Effector memory CD4-positive, alpha-beta T cell (primary cell): ENCODE results near the gene ADAMTS13.

Experiments
- DNase-seq, 3 donors: peaks; one replicate each; pipeline ENCODE4 v3.0.0-alpha.2; 2020
- H3K27ac ChIP-seq: 2 replicates; pipeline ENCODE4 v1.7.0; 2013; ENCODE audit warnings: mild to moderate bottlenecking, low read length, moderate library complexity; ENCODE audit not compliant: insufficient read depth, poor library complexity, severe bottlenecking
- H3K27me3 ChIP-seq: replicated peaks from 2 replicates; pipeline ENCODE4 v1.7.0; 2013; ENCODE audit warnings: mild to moderate bottlenecking, low read length; ENCODE audit not compliant: insufficient read depth, control insufficient read depth, poor library complexity, severe bottlenecking
- H3K36me3 ChIP-seq: 2 replicates; pipeline ENCODE4 v1.7.0; 2013; ENCODE audit warnings: mild to moderate bottlenecking, low read length, moderate library complexity; ENCODE audit not compliant: control insufficient read depth, insufficient read depth
- H3K4me1 ChIP-seq: 2 replicates; pipeline ENCODE4 v1.7.0; 2013; ENCODE audit warnings: low read length, mild to moderate bottlenecking; ENCODE audit not compliant: control insufficient read depth, insufficient read depth, poor library complexity, severe bottlenecking
- H3K4me3 ChIP-seq: 2 replicates; pipeline ENCODE4 v1.7.0; 2013; ENCODE audit warnings: low read length, low read depth, mild to moderate bottlenecking; ENCODE audit not compliant: insufficient read depth, poor library complexity, severe bottlenecking
- H3K9me3 ChIP-seq: 2 replicates; pipeline ENCODE4 v1.7.0; 2013; ENCODE audit warnings: mild to moderate bottlenecking, low read length, moderate library complexity; ENCODE audit not compliant: control insufficient read depth

ADAMTS13 gene

GRCh38 chr9:133506653-133507038 lies 84.5 kb downstream of the ADAMTS13 start:
- no peak for DNase-seq
- H3K36me3 ChIP-seq = no peaks in the 10 kb centered on the region
- H3K4me3 ChIP-seq = no peak overlapping the region
- H3K9me3 ChIP-seq = no peaks in the 10 kb centered on the region
- H3K27me3 ChIP-seq = no peaks in the 10 kb centered on the region
- no peak overlapping the region for H3K27ac ChIP-seq
- peaks cover 11% of the 10 kb centered on the region for H3K4me1 ChIP-seq

- no peak for DNase-seq
- no peak overlapping the region for H3K27ac ChIP-seq
- H3K27me3 ChIP-seq = no peaks in the 10 kb centered on the region
- H3K4me1 ChIP-seq = peaks cover 11% of the 10 kb centered on the region
- H3K4me3 ChIP-seq = no peak overlapping the region
- H3K9me3 ChIP-seq = no peaks in the 10 kb centered on the region
- H3K36me3 ChIP-seq = no peaks in the 10 kb centered on the region
Measured at GRCh38 chr9:133507246-133507965, 85.2 kb downstream of the ADAMTS13 start.

GRCh38 chr9:133508046-133508445 lies 85.9 kb downstream of the ADAMTS13 start:
- H3K36me3 ChIP-seq = no peaks in the 10 kb centered on the region
- H3K27ac ChIP-seq = no peak overlapping the region
- no peak for DNase-seq
- H3K27me3 ChIP-seq = no peaks in the 10 kb centered on the region
- H3K4me3 ChIP-seq = no peak overlapping the region
- peaks cover 11% of the 10 kb centered on the region for H3K4me1 ChIP-seq
- no peaks in the 10 kb centered on the region for H3K9me3 ChIP-seq
